ENCODE results near the gene TRPV6. TPM values are rescaled to one million over a fixed set of nuclear protein-coding genes. Genes with fewer than 3 reads are reported as not detected.

The TRPV6 gene
- total RNA-seq, 3 donors from 2014 or later (not counting 1 experiment from before 2014, with no cell fraction given) = not detected

DNA sequence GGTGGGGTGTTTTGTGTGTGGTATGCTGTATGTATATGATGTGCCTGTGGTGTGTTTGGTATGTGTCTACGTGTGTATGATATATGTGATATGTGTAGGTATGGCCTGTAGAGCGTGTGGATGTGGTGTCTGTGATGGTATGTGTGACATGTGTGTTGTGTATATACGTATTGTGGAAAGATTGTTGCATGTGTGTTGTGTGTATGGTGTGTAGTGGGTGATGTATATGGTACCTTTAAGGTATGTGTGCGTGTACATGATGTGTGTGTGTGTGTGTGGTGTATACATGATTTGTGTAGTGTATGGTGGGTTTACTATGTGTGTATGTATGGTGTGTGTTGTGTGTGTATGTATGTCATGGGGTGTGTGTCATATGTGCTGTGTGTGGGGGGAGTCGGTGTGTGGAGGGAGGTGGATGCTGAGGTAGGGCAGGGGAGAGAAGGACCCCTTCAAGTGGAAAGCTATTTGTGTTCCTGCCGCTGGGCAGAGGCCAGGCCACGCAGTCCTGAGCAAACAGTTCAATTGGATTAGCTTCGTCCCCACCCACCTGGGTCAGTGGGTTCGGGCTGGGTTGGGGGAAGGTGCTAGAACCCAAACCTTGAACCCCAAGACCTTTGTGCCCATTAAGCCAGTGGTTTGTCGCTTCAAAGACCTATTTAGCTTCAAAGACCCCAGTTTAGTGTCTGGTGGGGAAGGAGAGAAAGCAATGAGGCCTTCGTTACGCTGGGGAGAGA, 1.9 kb upstream of the TRPV6 start:
- intact Hi-C loops (cut with micrococcal nuclease) = no loop called here
- H3K27me3 Mint-ChIP-seq (ENCODE audit: low read depth in 2 of 2) = peaks cover 0 to 3% of the 10 kb centered on the region in 2 donors
- TF ChIP-seq, protein P1, sequence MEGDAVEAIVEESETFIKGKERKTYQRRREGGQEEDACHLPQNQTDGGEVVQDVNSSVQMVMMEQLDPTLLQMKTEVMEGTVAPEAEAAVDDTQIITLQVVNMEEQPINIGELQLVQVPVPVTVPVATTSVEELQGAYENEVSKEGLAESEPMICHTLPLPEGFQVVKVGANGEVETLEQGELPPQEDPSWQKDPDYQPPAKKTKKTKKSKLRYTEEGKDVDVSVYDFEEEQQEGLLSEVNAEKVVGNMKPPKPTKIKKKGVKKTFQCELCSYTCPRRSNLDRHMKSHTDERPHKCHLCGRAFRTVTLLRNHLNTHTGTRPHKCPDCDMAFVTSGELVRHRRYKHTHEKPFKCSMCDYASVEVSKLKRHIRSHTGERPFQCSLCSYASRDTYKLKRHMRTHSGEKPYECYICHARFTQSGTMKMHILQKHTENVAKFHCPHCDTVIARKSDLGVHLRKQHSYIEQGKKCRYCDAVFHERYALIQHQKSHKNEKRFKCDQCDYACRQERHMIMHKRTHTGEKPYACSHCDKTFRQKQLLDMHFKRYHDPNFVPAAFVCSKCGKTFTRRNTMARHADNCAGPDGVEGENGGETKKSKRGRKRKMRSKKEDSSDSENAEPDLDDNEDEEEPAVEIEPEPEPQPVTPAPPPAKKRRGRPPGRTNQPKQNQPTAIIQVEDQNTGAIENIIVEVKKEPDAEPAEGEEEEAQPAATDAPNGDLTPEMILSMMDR (IDR thresholded peaks at IDR 0.05) = no peak
- H3K36me3 Mint-ChIP-seq = no peaks in the 10 kb centered on the region
- Histone ChIP-seq H3K4me3 (ENCODE audit: low read length) (no peak overlapping the region), H3K27me3 (ENCODE audit: control insufficient read depth, insufficient read depth, low read length) (no peaks in the 10 kb centered on the region), H3K4me1 (ENCODE audit: control insufficient read depth, insufficient read depth, low read length) (no peaks in the 10 kb centered on the region), H3K27ac (ENCODE audit: low read length) (no peak overlapping the region), H3K36me3 (ENCODE audit: control insufficient read depth, insufficient read depth, low read length) (no peaks in the 10 kb centered on the region), H3K9me3 (ENCODE audit: control insufficient read depth, insufficient read depth, low read length) (no peaks in the 10 kb centered on the region)
- H3K27ac Mint-ChIP-seq = no peak overlapping the region
- H3K9me3 Mint-ChIP-seq = no peaks in the 10 kb centered on the region
- 89% methylated on average over 12 of the region's 12 CpGs for WGBS (ENCODE audit: insufficient coverage)
- DNase-seq (no peak), ATAC-seq (peak in 1 of 3 donors; percentile 26)
- H3K4me1 Mint-ChIP-seq = no peaks in the 10 kb centered on the region
- H3K4me3 Mint-ChIP-seq = no peak overlapping the region

DNA sequence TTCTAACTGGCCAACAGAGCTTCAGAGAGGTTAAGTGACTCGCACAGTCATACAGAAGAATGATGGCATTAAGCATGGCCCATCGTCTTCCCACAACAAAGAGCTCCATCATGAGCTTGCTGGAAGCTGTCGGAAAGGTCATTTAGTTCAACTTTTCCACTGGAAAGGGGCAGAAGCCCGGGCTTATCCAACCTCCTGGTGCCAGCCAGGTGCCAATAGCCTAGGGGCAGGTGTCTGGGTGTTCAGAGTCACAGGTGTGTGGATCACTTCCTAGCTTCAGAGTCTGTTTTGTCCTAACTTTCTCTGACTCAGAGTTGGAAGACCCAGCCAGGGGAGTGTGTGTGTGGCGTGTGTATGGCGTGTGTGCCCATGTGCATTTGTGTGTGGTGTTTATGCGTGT, 1.3 kb upstream of the TRPV6 start:
- no peak overlapping the region for H3K4me3 Mint-ChIP-seq
- TF ChIP-seq, protein P1 (IDR thresholded peaks at IDR 0.05) = no peak
- H3K36me3 Mint-ChIP-seq = no peaks in the 10 kb centered on the region
- no peaks in the 10 kb centered on the region for H3K9me3 Mint-ChIP-seq
- no peaks in the 10 kb centered on the region for H3K4me1 ChIP-seq (ENCODE audit: control insufficient read depth, insufficient read depth, low read length)
- WGBS (ENCODE audit: insufficient coverage) = 82% methylated on average over 7 of the region's 7 CpGs
- H3K36me3 ChIP-seq (ENCODE audit: control insufficient read depth, insufficient read depth, low read length) = no peaks in the 10 kb centered on the region
- no peaks in the 10 kb centered on the region for H3K9me3 ChIP-seq (ENCODE audit: control insufficient read depth, insufficient read depth, low read length)
- no peak overlapping the region for H3K4me3 ChIP-seq (ENCODE audit: low read length)
- H3K4me1 Mint-ChIP-seq = no peaks in the 10 kb centered on the region
- no peaks in the 10 kb centered on the region for H3K27me3 ChIP-seq (ENCODE audit: control insufficient read depth, insufficient read depth, low read length)
- peaks cover 0 to 7% of the 10 kb centered on the region in 2 donors for H3K27me3 Mint-ChIP-seq (ENCODE audit: low read depth in 2 of 2)
- H3K27ac Mint-ChIP-seq = no peak overlapping the region
- ATAC-seq (no peak), DNase-seq (no peak)
- intact Hi-C loops (cut with micrococcal nuclease) = no loop called here
- H3K27ac ChIP-seq (ENCODE audit: low read length) = no peak overlapping the region

DNA sequence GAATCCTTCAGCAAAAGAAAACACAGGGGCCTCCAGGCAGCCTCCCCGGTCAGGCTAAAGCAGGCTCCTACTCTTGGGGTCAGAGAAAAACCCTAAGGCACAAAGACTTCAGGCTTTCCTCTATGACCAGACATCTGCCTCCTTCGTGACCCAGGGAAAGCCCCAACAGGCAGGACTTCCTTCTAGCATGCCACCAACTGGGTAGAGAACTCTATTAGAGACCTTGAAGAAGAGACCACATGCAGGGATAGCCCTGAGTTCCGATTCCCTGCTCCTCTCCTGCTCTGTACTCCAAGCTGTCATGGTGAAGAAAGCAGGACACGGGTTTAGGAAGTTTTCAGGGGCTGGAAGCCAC, 1.3 kb downstream of the TRPV6 start:
- H3K27ac Mint-ChIP-seq = no peak overlapping the region
- Histone ChIP-seq H3K27ac (ENCODE audit: low read length) (no peak overlapping the region), H3K4me3 (ENCODE audit: low read length) (no peak overlapping the region), H3K36me3 (ENCODE audit: control insufficient read depth, insufficient read depth, low read length) (no peaks in the 10 kb centered on the region), H3K4me1 (ENCODE audit: control insufficient read depth, insufficient read depth, low read length) (no peaks in the 10 kb centered on the region), H3K9me3 (ENCODE audit: control insufficient read depth, insufficient read depth, low read length) (no peaks in the 10 kb centered on the region), H3K27me3 (ENCODE audit: control insufficient read depth, insufficient read depth, low read length) (no peaks in the 10 kb centered on the region)
- H3K27me3 Mint-ChIP-seq (ENCODE audit: low read depth in 2 of 2) = peaks cover 15 to 20% of the 10 kb centered on the region in 2 donors
- intact Hi-C loops (cut with micrococcal nuclease) = no loop called here
- TF ChIP-seq, protein P1 (IDR thresholded peaks at IDR 0.05) = no peak
- no peak overlapping the region for H3K4me3 Mint-ChIP-seq
- no peak for DNase-seq
- 71% methylated on average over 4 of the region's 4 CpGs for WGBS (ENCODE audit: insufficient coverage)
- H3K36me3 Mint-ChIP-seq = no peaks in the 10 kb centered on the region
- no peak for ATAC-seq
- H3K4me1 Mint-ChIP-seq = no peaks in the 10 kb centered on the region
- no peaks in the 10 kb centered on the region for H3K9me3 Mint-ChIP-seq

All from natural killer cell (primary cell).